Activated naive CD4-positive, alpha-beta T cell treated with anti-CD3 and anti-CD28 coated beads for 36 hours (primary cell): Measurements from ENCODE around the gene ITGB2. TPM values are rescaled to one million over a fixed set of nuclear protein-coding genes. Genes with fewer than 3 reads are reported as not detected.
A peak's percentile ranks its signal among the peaks of the same experiment; 100 is the strongest.

Source experiments
- CTCF ChIA-PET: fragments of 350-600 bp; sonication (Branson Sonifier 250); formaldehyde crosslinking; loops from one replicate; lab custom pipeline; 2021; ENCODE audit warnings: antibody characterized with exemption; lab: Charles Lee
- DNase-seq: peaks from one replicate; pipeline ENCODE4 v3.0.0-alpha.2; 2020
- H3K27ac Mint-ChIP-seq: one replicate; pipeline ENCODE4 v1.8.0; 2021; ENCODE audit warnings: mild to moderate bottlenecking, mixed read lengths
- H3K27me3 Mint-ChIP-seq: one replicate; pipeline ENCODE4 v1.8.0; 2021; ENCODE audit warnings: low read depth, mixed read lengths
- H3K36me3 Mint-ChIP-seq: one replicate; pipeline ENCODE4 v1.8.0; 2021; ENCODE audit warnings: low read depth, mixed read lengths
- H3K4me1 Mint-ChIP-seq: one replicate; pipeline ENCODE4 v1.8.0; 2021; ENCODE audit warnings: low read depth, mixed read lengths
- H3K4me3 Mint-ChIP-seq: one replicate; pipeline ENCODE4 v1.8.0; 2021; ENCODE audit warnings: mild to moderate bottlenecking, moderate library complexity, mixed read lengths
- H3K9me3 Mint-ChIP-seq: one replicate; pipeline ENCODE4 v1.8.0; 2021; ENCODE audit warnings: mixed read lengths
- intact Hi-C: fragments of 100-400 bp; cut with micrococcal nuclease; formaldehyde crosslinking; loops from one replicate; pipeline ENCODE4 v1.15.1; 2023
- total RNA-seq, 2 experiments: library from RNA; stranded (reverse); gene quantifications; one replicate each; pipeline ENCODE4 v1.2.3, GENCODE V29; 2021

ITGB2 gene
- total RNA-seq, 2 experiments from 2014 or later: 182 to 185 TPM

DNA sequence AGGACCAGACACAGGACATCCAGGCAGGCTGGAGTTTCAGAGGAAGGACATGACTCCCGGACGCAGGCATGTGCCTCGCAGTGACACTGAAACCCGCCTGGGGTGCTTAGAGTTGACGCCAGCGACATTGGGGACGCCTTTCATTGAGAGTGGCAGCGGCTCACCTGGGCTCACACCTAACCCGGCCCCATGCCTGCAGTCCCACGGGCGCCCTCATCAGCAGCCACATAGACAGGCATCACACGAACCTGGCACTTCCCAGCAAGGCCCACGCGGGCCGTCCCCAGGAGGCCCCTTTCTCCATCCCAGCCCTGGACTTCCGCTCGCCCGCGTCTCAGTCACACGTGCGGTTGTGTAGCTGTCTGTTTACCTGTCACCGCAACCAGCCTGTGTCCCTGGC lies 17.0 kb downstream of the ITGB2 start:
- CTCF ChIA-PET: no interaction called here
- H3K27me3 Mint-ChIP-seq: no peaks in the 10 kb centered on the region
- no peak overlapping the region for H3K4me3 Mint-ChIP-seq
- no peak overlapping the region for H3K27ac Mint-ChIP-seq
- intact Hi-C loops: no loop called here
- DNase-seq: no peak
- H3K4me1 Mint-ChIP-seq: peaks cover 18% of the 10 kb centered on the region
- H3K9me3 Mint-ChIP-seq: no peaks in the 10 kb centered on the region
- H3K36me3 Mint-ChIP-seq: peaks cover 43% of the 10 kb centered on the region

DNA sequence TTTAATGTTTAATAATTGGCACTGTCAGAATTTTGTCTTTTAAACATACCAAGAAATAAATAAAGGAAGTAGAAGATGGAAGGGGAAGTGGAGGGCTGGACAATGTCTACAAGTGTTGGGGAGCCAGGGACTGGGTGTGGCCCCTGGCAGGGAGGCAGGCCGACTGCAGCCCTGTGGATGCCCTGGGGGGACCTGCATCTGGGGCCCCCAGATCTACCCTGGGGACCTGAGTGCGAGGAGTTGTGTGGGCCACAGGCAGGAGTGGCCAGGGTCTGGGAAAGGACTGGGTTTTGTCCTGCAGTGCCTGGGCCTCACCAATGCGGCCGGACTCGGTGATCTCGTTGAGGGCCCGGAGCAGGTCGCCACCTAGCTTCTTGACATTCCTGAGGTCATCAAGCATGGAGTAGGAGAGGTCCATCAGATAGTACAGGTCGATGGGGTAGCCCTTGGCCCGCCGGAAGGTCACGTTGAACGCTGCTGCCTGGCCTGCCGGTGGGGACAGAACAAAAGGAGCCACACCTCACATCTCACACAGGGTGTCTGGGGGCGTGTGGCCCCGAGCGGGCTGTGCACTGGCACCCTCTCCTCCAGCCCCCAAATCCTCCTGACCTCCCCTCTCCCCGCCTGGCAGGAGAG lies 17.5 kb downstream of the ITGB2 start:
- no peak for DNase-seq
- Mint-ChIP-seq H3K4me3 (no peak overlapping the region), H3K4me1 (peaks cover 13% of the 10 kb centered on the region), H3K36me3 (peaks cover 48% of the 10 kb centered on the region), H3K27me3 (no peaks in the 10 kb centered on the region), H3K27ac (no peak overlapping the region), H3K9me3 (no peaks in the 10 kb centered on the region)
- CTCF ChIA-PET: no interaction called here
- intact Hi-C loops: no loop called here

DNA sequence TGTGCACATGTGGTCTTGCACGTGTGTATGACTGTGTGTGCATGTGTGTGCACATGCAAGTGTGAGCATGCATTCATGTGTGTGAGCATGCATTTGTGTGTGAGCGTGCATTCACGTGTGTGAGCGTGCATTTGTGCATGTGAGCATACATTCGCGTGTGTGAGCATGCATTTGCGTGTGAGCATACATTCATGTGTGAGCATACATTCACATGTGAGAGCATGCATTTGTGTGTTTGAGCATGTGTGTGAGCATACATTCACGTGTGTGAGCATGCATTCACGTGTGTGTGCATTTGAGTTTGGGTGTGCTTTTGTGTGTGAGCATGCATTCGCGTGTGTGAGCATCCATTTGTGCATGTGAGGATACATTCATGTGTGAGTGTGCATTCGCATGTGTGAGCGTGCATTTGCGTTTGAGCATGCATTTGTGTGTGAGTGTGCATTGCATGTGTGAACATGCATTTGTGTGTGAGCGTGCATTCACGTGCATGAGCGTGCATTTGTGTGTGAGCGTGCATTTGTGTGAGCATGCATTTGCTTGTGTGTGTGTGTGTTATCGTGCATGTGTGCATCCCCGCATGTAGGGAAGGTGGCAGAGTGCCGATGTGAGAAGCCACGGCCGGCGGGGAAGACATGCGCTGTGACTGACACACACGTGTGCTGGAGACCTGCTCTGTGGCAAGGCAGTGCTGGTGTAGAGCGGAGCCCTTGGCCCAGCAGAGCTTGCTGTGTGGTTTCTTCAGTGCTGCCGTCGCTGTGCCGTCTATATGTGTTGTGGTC lies 18.2 kb downstream of the ITGB2 start:
- CTCF ChIA-PET: no interaction called here
- no peaks in the 10 kb centered on the region for H3K9me3 Mint-ChIP-seq
- H3K4me1 Mint-ChIP-seq: peaks cover 8% of the 10 kb centered on the region
- H3K27me3 Mint-ChIP-seq: no peaks in the 10 kb centered on the region
- no peak overlapping the region for H3K4me3 Mint-ChIP-seq
- no peak overlapping the region for H3K27ac Mint-ChIP-seq
- H3K36me3 Mint-ChIP-seq: peaks cover 54% of the 10 kb centered on the region
- intact Hi-C loops: no loop called here
- no peak for DNase-seq

DNA sequence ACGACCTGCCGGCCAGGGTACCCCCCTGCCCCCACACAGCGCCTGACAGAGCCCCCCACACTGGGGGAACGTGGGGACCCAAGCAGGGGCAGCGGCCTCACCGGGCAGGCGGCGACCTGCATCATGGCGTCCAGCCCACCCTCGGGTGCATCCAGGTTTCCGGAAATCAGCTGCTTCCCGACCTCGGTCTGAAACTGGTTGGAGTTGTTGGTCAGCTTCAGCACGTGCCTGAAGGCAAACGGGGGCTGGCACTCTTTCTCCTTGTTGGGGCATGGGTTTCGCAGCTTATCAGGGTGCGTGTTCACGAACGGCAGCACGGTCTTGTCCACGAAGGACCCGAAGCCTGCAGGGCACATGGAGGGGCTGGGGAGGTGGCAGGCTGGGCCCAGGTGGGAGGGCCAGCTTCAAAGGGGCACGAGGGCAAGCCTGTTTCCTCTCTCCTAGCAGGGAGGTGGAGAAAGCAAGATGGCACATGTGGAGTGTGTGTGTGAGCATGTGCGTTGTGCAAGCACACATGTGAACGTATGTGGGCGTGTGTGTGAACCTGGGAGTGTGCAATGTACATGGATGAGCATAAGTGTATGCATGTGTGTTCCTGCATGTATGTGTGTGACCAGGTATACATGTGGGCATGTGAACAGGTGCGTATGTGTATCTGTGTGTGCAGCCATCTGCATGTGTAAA lies 19.2 kb downstream of the ITGB2 start:
- intact Hi-C loops: no loop called here
- peaks cover 54% of the 10 kb centered on the region for H3K36me3 Mint-ChIP-seq

DNA sequence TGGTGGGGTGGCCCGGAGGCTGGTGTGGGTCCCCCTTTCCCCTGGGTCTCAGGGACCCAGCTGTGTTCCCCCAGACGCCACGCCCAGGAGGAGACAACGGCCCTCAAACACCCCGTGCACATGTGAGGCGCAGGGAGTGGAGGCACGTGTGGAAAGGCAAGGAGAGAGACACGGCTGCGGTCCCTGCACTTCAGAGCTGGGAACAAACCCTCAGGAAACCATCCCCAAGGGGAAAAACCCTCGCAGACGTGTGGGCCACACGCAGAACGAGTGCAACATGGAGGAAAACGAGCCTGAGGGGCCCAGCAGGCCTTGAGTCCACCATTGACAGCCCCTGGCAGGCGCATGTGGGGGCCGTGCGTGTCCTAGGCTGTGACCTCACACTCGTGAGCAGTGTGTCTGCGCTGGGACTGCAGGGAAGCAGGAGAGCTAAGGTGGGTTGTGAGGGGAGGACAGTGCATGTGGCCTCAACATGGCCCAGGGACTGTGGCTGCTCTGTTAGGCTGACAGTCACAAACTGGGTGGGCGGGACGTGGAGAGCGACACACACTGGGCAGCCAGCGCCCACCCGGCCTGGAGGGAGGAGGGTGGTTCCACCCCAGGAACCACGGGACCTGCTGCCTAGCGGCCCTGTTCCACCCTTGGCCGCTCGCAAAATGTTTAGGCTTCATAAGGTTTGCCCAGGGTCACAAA lies 20.0 kb downstream of the ITGB2 start:
- Mint-ChIP-seq H3K27ac (no peak overlapping the region), H3K36me3 (peaks cover 55% of the 10 kb centered on the region), H3K27me3 (no peaks in the 10 kb centered on the region), H3K4me1 (peaks cover 2% of the 10 kb centered on the region), H3K9me3 (no peaks in the 10 kb centered on the region), H3K4me3 (no peak overlapping the region)
- CTCF ChIA-PET: no interaction called here
- intact Hi-C loops: no loop called here
- DNase-seq: no peak

More for the DNA sequence above, 19.2 kb downstream of the ITGB2 start:
- Mint-ChIP-seq H3K4me1 (peaks cover 6% of the 10 kb centered on the region), H3K4me3 (no peak overlapping the region), H3K27ac (no peak overlapping the region), H3K9me3 (no peaks in the 10 kb centered on the region), H3K27me3 (no peaks in the 10 kb centered on the region)
- CTCF ChIA-PET: no interaction called here
- no peak for DNase-seq

DNA sequence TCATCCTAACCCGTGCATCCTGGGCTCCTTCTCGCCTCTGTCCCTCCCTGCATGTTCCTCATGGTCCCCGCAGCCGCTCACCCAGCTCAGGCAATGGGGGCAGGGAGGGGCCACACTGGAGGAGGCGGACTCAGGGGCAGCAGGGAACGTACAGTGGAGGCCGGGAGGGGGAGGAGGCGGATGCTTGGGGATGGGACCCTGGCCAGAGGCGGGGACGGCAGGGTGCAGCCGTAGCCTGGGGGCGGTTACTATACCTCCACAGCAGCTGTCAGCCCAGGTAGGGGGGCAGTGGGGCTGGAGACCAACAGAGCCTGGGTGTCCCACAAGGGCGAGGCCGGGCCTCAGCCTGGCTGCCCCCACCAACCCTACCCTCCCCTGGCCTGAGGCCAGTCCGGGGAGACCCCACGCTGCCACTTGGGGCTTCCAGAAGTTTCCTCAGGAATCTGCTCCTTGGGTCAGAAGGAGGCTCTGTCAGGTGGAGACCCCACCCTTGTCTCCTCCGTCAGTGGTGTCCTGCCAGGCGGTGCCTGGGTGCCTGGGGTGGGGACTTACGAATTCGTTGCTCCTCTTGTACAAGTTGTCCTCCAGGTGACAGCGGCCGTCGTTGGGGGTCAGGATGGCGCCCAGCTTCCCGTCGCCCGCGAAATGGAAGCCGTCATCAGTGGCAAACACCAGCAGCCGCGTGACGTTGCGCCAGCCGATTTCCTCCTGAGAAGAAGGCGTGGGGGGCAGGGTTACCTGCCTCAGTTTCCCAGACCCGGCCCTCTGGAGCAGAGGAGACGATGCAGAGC lies 20.7 kb downstream of the ITGB2 start:
- Mint-ChIP-seq H3K27ac (no peak overlapping the region), H3K4me3 (no peak overlapping the region), H3K9me3 (no peaks in the 10 kb centered on the region), H3K36me3 (peaks cover 52% of the 10 kb centered on the region), H3K4me1 (peaks cover 2% of the 10 kb centered on the region), H3K27me3 (no peaks in the 10 kb centered on the region)
- no peak for DNase-seq
- CTCF ChIA-PET: no interaction called here
- intact Hi-C loops: no loop called here

DNA sequence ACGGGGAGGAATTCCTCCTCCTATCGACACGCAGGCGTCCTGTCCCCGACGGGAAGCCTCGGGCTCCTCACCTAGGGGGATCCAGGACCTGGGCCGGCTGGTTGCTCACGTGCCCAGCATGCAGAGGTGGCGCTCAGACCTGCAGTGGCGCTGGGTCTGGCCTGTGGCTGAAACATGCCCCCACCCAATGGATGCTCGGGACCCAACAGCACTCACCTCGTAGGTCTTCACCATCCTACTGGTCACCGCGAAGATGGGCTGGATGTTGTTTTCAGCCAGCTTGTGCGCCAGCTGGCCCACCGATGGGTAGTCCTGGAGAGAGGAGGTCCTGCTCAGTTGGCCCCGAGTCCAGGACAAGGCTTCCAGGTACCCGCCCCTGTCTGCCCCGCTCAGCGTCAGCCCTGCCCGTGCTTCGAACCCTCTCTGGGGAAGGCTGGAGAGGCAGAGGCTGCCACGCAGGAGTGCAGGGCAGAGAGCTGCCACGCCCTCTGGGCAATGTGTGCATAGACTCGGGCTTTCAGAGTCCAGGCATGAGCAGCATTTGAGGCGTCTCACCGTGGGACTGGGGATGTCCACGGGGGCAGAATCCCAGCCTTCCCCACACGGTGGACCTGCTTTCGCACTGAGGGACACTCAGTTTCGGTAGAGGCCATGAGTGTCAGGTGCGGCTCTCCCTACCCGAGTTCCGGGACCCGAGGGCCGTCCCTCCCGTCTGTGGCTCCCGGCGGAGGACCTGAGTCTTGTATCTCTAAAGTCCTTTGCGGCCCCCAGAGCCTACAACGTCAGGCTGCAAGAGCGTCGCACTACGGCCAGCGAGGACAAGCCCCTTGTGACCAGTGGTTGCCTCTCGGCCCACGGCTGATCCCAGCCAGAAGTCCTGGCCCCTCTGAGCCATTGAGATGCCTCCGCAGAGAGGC lies 21.6 kb downstream of the ITGB2 start:
- CTCF ChIA-PET: no interaction called here
- peaks cover 2% of the 10 kb centered on the region for H3K4me1 Mint-ChIP-seq
- H3K4me3 Mint-ChIP-seq: no peak overlapping the region

DNA sequence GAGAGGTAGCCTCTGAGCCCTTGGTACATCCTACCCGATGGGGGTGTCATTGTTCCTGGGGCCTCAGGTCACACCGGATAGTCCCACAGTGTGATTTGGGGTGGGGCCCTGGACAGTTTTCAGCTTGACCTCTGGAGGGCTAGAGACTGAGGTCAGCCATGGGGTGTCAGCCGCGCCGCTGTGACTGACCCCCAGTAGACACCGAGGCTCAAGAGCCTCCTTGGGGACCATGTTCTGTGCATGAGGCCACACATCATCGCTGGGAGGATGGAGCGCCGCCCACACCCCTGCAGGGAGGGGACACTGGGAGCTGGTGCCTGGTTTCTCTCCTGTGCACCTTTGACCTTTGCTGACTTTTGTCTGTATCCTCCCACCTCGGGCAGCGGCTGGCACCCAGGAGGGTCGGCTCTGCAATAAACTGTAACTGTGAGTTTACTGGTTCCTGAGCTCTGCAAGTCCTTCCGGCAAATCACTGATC lies 22.6 kb downstream of the ITGB2 start:
- Mint-ChIP-seq H3K4me1 (peaks cover 9% of the 10 kb centered on the region), H3K9me3 (no peaks in the 10 kb centered on the region), H3K27ac (peak overlapping the region; percentile 41), H3K27me3 (no peaks in the 10 kb centered on the region), H3K36me3 (peaks cover 40% of the 10 kb centered on the region), H3K4me3 (no peak overlapping the region)
- CTCF ChIA-PET: interaction anchor here (1.2 to 1.6 kb wide), 2 partner anchors 22 to 52 kb away, joined by 3 read pairs; no protein-coding TSS in a partner anchor
- DNase-seq: no peak
- intact Hi-C loops: no loop called here

More for the DNA sequence above, 21.6 kb downstream of the ITGB2 start:
- no peaks in the 10 kb centered on the region for H3K9me3 Mint-ChIP-seq
- peaks cover 46% of the 10 kb centered on the region for H3K36me3 Mint-ChIP-seq
- DNase-seq: no peak
- intact Hi-C loops: no loop called here
- no peaks in the 10 kb centered on the region for H3K27me3 Mint-ChIP-seq
- H3K27ac Mint-ChIP-seq: no peak overlapping the region

DNA sequence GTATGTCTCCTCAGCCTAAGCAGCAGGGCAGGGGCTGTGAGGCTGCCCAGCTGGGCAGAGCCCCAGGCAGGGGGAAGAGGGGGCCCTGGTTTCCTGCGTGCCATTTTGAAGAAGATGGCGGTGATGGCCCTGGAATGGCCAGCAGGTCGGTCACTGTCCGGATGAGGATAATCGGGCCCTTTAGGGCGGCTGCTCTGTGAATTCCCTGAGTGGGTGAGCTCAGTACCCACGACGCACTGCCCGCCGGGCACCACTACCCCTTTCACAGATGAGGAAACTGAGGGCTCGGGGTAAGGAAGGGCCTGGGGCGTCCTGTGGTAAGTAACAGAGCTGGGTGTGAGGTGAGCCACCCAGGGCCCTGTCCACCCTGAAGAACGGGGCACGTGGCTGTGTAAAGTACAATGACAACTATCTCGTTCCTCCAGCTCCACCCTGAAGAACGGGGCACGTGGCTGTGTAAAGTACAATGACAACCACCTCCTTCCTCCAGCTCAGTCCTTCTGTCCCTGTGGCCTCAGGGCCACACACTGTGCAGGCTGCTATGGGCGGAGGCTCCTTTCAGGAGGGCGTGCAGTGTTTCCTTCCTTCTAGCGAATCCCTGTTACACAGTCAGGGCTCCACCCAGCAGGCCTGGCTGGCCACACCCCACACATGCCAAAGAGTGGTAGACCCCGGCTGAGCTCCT lies 23.2 kb downstream of the ITGB2 start:
- intact Hi-C loops: no loop called here
- no peaks in the 10 kb centered on the region for H3K27me3 Mint-ChIP-seq
- DNase-seq: no peak
- CTCF ChIA-PET: interaction anchor here (1.2 to 1.6 kb wide), 2 partner anchors 22 to 52 kb away, joined by 3 read pairs; no protein-coding TSS in a partner anchor
- H3K9me3 Mint-ChIP-seq: no peaks in the 10 kb centered on the region
- H3K36me3 Mint-ChIP-seq: peaks cover 34% of the 10 kb centered on the region
- no peak overlapping the region for H3K27ac Mint-ChIP-seq
- H3K4me1 Mint-ChIP-seq: peaks cover 9% of the 10 kb centered on the region
- no peak overlapping the region for H3K4me3 Mint-ChIP-seq

DNA sequence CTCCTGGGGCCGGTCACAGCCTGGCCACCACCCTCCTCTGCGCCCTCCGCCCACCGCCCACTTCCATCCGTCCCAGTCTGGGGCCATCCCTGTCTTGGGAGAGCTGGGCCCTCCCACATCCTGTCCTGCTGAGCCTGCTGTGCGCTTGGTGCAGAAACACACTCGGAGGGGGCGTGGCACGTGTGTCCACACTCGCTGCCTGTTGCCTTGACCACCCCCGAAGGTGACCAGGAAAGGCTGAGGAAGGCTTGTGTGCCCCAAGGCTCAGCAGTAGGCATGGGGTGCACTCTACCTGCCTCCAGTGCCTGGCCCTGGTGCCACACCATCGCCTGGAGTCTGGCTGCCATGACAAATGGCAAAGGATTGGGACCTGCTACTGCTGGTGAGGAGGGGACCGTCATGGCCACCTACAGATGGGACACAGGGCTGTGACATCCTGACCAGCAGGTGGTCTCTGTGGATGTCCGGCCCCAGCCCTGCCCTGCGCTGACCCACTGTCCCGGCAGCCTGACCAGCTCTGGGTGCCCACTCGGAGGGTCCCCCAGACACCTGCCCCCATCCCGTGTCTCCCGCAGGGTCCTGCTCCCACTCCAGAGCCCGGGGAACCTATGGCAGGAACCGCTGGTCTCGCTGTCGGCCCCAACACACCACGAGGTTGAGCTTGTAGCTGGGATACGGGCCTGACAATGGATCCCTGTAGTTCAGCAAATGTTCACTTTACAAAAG lies 24.0 kb downstream of the ITGB2 start:
- Mint-ChIP-seq H3K4me1 (peaks cover 7% of the 10 kb centered on the region), H3K27me3 (no peaks in the 10 kb centered on the region), H3K36me3 (peaks cover 27% of the 10 kb centered on the region), H3K9me3 (no peaks in the 10 kb centered on the region), H3K4me3 (no peak overlapping the region), H3K27ac (no peak overlapping the region)
- intact Hi-C loops: no loop called here
- CTCF ChIA-PET: interaction anchor here (1.1 to 1.6 kb wide), 3 partner anchors 23 to 240 kb away, joined by 3 read pairs; no protein-coding TSS in a partner anchor
- no peak for DNase-seq
